Vagina (tissue), 2 donors: ENCODE data around the gene DENND1A. TPM values are rescaled to one million over a fixed set of nuclear protein-coding genes. Genes with fewer than 3 reads are reported as not detected.

Experiments used
- DNase-seq, 2 donors: peaks; one replicate each; pipeline ENCODE4 v3.0.0-alpha.2; 2017; ENCODE audit errors: extremely low spot score in 2 of 2
- H3K27ac ChIP-seq: fragments of 200-600 bp; sonication (generic); one replicate; pipeline ENCODE4 v1.5.1; 2019
- H3K27me3 ChIP-seq: fragments of 200-600 bp; sonication (generic); one replicate; pipeline ENCODE4 v1.5.1; 2019
- H3K36me3 ChIP-seq, 2 donors: fragments of 200-600 bp; sonication (generic); one replicate each; pipeline ENCODE4 v1.5.1; 2017 to 2019
- H3K4me1 ChIP-seq: fragments of 200-600 bp; sonication (generic); one replicate; pipeline ENCODE4 v1.5.1; 2019
- H3K4me3 ChIP-seq, 2 donors: fragments of 200-600 bp; sonication (generic); 1 replicate in 1 of 2; 2 replicates in 1 of 2; pipeline ENCODE4 v1.5.1; 2016 to 2019
- H3K9me3 ChIP-seq: fragments of 200-600 bp; sonication (generic); one replicate; pipeline ENCODE4 v1.5.1; 2019
- CTCF ChIP-seq, 3 experiments: fragments of 450-650 bp in 2 of 3; fragments of 200-600 bp in 1 of 3; sonication (generic) in 1 of 3; IDR thresholded peaks; one replicate each; pipeline ENCODE4 v1.5.1; 2017 to 2019; ENCODE audit warnings: antibody characterized with exemption in 3 of 3, mild to moderate bottlenecking in 2 of 3, moderate library complexity in 2 of 3
- POLR2A ChIP-seq, 2 donors: fragments of 450-650 bp; IDR thresholded peaks; one replicate each; pipeline ENCODE4 v1.6.1; 2017; ENCODE audit warnings: antibody characterized with exemption in 2 of 2, mild to moderate bottlenecking in 2 of 2, moderate library complexity in 2 of 2
- POLR2AphosphoS5 ChIP-seq, 2 donors: sonication (generic); formaldehyde crosslinking; IDR thresholded peaks; one replicate each; pipeline ENCODE4 v1.9.0; 2017; ENCODE audit warnings: antibody characterized with exemption in 2 of 2, mild to moderate bottlenecking in 2 of 2, low read depth in 1 of 2; ENCODE audit not compliant: insufficient read depth in 1 of 2
- intact Hi-C: fragments of 100-400 bp; cut with DNase I; formaldehyde crosslinking; loops from one replicate; pipeline ENCODE4 v1.15.1; 2023
- total RNA-seq: library from RNA; depleted of rRNA; stranded (reverse); fragments of >200 nt; gene quantifications from one replicate; pipeline ENCODE4 v1.2.3, GENCODE V29; 2016

Gene DENND1A
- total RNA-seq, 1 donor from 2014 or later: 20.4 TPM

GRCh38 chr9:123604861-123605260, 325.1 kb downstream of the DENND1A start:
- no peak overlapping the region for H3K4me3 ChIP-seq
- no peaks in the 10 kb centered on the region for H3K36me3 ChIP-seq
- DNase-seq: no peak
- intact Hi-C loops: no loop called here
- no peaks in the 10 kb centered on the region for H3K9me3 ChIP-seq
- no peak overlapping the region for H3K27ac ChIP-seq
- H3K4me1 ChIP-seq: no peaks in the 10 kb centered on the region
- TF ChIP-seq CTCF (IDR thresholded peaks at IDR 0.05) (no peak), POLR2A (IDR thresholded peaks at IDR 0.05) (no peak), POLR2AphosphoS5 (IDR thresholded peaks at IDR 0.05; ENCODE audit: insufficient read depth in 1 of 2, low read depth in 1 of 2) (no peak)
- H3K27me3 ChIP-seq: no peaks in the 10 kb centered on the region

- no peaks in the 10 kb centered on the region for H3K36me3 ChIP-seq
- no peaks in the 10 kb centered on the region for H3K27me3 ChIP-seq
- H3K9me3 ChIP-seq: no peaks in the 10 kb centered on the region
- DNase-seq: peak in 1 of 2 donors; percentile 25
- no peak overlapping the region for H3K27ac ChIP-seq
- no peak overlapping the region for H3K4me3 ChIP-seq
- intact Hi-C loops: no loop called here
- TF ChIP-seq CTCF (IDR thresholded peaks at IDR 0.05): no peak
- no peaks in the 10 kb centered on the region for H3K4me1 ChIP-seq
Measured at GRCh38 chr9:123601828-123602227, 328.1 kb downstream of the DENND1A start.

GRCh38 chr9:123599781-123600180, 330.1 kb downstream of the DENND1A start:
- H3K27me3 ChIP-seq: no peaks in the 10 kb centered on the region
- H3K27ac ChIP-seq: no peak overlapping the region
- H3K4me3 ChIP-seq: no peak overlapping the region
- H3K36me3 ChIP-seq: no peaks in the 10 kb centered on the region
- H3K4me1 ChIP-seq: no peaks in the 10 kb centered on the region
- DNase-seq: no peak
- TF ChIP-seq POLR2A (IDR thresholded peaks at IDR 0.05): no peak
- TF ChIP-seq POLR2AphosphoS5 (IDR thresholded peaks at IDR 0.05; ENCODE audit: insufficient read depth in 1 of 2, low read depth in 1 of 2): no peak
- no peak for TF ChIP-seq CTCF (IDR thresholded peaks at IDR 0.05)
- H3K9me3 ChIP-seq: no peaks in the 10 kb centered on the region
- intact Hi-C loops: no loop called here

GRCh38 chr9:123597876-123598556, 331.9 kb downstream of the DENND1A start:
- H3K27me3 ChIP-seq: no peaks in the 10 kb centered on the region
- no peaks in the 10 kb centered on the region for H3K36me3 ChIP-seq
- TF ChIP-seq POLR2AphosphoS5 (IDR thresholded peaks at IDR 0.05; ENCODE audit: insufficient read depth in 1 of 2, low read depth in 1 of 2) (no peak), POLR2A (IDR thresholded peaks at IDR 0.05) (no peak), CTCF (IDR thresholded peaks at IDR 0.05) (no peak)
- peak in 1 of 2 donors; percentile 27 for DNase-seq
- no peak overlapping the region for H3K4me3 ChIP-seq
- H3K9me3 ChIP-seq: no peaks in the 10 kb centered on the region
- no peaks in the 10 kb centered on the region for H3K4me1 ChIP-seq
- intact Hi-C loops: no loop called here
- no peak overlapping the region for H3K27ac ChIP-seq

- H3K27ac ChIP-seq: no peak overlapping the region
- H3K27me3 ChIP-seq: no peaks in the 10 kb centered on the region
- intact Hi-C loops: no loop called here
- H3K9me3 ChIP-seq: no peaks in the 10 kb centered on the region
- no peak overlapping the region for H3K4me3 ChIP-seq
- no peaks in the 10 kb centered on the region for H3K36me3 ChIP-seq
- DNase-seq: no peak
- no peaks in the 10 kb centered on the region for H3K4me1 ChIP-seq
- no peak for TF ChIP-seq POLR2AphosphoS5 (IDR thresholded peaks at IDR 0.05; ENCODE audit: insufficient read depth in 1 of 2, low read depth in 1 of 2)
- TF ChIP-seq CTCF (IDR thresholded peaks at IDR 0.05): no peak
- TF ChIP-seq POLR2A (IDR thresholded peaks at IDR 0.05): no peak
Measured at GRCh38 chr9:123597048-123597447, 332.9 kb downstream of the DENND1A start.
